Astrocyte of the hippocampus (primary cell): ENCODE data around the gene LAYN.

Experiments used
- DNase-seq: peaks from one replicate; pipeline ENCODE4 v3.0.0; 2011; ENCODE audit warnings: low read depth, low spot score

LAYN gene, protein sequence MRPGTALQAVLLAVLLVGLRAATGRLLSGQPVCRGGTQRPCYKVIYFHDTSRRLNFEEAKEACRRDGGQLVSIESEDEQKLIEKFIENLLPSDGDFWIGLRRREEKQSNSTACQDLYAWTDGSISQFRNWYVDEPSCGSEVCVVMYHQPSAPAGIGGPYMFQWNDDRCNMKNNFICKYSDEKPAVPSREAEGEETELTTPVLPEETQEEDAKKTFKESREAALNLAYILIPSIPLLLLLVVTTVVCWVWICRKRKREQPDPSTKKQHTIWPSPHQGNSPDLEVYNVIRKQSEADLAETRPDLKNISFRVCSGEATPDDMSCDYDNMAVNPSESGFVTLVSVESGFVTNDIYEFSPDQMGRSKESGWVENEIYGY

DNA sequence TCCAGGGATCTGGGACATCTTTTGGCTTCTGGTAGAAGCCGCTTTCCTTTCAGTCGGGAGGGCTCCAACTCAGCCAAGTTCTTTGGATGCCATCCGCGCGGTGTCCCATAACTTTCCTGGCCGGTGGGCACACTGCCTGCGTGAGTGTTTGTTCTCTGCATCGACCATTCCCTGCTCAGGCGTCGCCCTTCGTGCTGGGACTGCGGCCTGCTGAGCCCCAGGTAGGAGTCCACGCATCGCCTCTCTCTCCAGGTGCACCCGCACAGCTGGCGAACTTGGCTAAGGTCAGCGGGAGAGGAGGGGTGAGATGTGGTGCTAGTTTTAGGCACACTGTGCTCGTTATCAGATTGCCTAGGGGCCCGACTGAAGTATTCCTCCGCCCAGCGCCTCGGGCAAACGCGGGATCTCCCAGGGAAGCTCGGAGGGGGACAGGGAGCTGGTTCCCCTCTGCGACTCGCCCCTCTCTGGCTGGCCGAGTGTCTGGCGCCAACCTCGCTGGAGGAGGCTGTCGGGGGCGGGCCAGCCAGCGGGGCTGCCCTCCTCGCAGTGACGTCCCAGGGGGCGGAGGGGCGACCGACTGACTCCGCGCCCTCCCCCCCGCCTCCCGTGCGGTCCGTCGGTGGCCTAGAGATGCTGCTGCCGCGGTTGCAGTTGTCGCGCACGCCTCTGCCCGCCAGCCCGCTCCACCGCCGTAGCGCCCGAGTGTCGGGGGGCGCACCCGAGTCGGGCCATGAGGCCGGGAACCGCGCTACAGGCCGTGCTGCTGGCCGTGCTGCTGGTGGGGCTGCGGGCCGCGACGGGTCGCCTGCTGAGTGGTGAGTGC, at the start of gene LAYN:
LAYN (plus strand) TSS at position 607 of the 823 bp plus-strand sequence; CDS start at position 731, 124 bp downstream.
- DNase-seq, result peak; percentile 91

DNA sequence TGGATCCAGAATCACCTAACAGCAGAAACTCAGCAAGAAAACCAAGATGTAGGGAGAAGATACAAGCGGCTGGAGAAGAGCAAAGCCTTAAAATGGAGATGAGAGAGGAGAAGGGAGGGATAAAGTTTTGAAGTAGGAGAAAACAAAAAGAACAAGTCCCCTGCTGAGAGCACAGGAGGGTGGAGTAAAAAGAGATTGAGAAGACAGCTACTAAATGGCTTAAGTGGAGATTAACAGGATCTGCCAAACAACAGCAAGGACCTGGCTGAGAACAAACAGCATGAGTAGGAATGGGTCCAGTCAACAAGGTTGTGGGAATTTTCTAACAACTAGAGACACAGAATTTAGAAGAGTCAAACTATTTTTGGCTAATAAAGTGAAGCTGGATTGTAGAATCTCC, 46.5 kb upstream of the LAYN start:
- DNase-seq, result no peak

DNA sequence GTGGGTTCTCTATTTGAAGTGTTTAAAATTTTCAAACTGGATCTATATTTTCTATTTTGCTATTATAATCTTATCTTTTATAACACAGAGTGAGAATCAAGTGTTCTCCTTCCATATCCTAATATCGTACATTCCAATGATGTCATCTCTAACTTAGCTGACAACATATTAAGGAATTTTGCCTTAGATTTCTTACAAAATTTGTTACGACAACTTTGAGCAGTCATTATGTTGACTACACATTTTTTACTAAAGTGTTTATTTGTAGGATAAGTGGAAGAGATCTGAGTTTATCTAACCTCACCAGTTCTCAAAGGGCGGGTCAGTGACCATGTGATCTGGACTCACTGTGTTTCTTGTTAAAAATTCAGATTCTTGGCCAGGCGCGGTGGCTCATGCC, 41.0 kb upstream of the LAYN start:
- no peak for DNase-seq

DNA sequence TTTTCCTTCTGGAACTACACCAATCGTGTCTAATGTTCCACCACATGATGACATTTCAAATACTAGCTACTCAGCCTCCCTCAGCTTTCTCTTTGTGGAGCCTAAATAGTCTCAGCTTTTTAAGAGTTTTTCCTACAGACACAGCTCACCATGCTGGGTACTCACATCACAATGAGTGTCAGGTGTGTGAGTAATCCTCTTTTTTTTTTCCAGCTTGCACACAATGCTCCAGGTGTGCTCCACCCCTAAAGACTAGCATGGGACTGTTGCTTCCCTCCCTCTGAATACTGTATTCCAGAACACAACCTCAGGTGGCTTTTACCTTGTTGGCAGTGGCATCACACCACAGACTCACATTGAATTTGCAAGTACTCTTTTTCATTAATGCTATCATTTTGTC, 40.0 kb upstream of the LAYN start:
- DNase-seq, result no peak

DNA sequence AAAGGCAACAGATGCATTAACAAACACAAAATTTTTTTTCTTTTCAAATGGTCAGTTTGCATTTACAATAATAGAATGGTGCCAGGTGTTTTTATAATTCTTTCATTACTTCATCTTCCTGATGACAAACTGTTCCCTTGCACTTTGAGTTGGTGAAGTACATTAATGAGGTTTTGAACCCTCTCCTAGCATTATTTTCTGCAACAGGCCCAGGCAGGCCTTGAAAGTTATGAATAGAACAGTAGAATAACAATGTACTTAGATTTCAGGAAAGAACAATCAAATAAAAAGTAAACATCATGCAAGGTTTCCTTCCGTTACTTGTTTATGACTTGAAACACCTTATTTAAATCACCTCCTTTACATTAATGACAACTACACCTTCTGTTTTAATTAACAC, 37.9 kb upstream of the LAYN start:
- no peak for DNase-seq

DNA sequence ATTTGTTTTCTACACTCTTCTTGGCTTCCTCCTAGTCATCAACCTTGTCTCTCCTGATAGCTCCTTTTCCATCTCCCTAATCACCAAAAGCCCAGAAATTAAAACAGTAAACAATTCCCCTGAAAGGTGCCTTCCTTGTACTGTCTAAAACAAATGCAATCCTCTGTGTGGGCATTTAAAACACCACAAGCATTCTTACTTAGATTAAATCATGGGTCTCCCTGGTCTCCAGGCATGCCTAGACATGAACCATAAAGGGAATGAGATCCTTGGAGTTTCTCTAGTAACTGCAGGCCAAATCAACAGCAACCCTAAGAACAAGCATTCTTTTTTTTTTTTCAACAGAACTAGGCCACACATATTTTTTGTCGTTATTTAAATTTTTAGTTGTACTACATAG, 30.2 kb upstream of the LAYN start:
- DNase-seq, result peak; percentile 33

DNA sequence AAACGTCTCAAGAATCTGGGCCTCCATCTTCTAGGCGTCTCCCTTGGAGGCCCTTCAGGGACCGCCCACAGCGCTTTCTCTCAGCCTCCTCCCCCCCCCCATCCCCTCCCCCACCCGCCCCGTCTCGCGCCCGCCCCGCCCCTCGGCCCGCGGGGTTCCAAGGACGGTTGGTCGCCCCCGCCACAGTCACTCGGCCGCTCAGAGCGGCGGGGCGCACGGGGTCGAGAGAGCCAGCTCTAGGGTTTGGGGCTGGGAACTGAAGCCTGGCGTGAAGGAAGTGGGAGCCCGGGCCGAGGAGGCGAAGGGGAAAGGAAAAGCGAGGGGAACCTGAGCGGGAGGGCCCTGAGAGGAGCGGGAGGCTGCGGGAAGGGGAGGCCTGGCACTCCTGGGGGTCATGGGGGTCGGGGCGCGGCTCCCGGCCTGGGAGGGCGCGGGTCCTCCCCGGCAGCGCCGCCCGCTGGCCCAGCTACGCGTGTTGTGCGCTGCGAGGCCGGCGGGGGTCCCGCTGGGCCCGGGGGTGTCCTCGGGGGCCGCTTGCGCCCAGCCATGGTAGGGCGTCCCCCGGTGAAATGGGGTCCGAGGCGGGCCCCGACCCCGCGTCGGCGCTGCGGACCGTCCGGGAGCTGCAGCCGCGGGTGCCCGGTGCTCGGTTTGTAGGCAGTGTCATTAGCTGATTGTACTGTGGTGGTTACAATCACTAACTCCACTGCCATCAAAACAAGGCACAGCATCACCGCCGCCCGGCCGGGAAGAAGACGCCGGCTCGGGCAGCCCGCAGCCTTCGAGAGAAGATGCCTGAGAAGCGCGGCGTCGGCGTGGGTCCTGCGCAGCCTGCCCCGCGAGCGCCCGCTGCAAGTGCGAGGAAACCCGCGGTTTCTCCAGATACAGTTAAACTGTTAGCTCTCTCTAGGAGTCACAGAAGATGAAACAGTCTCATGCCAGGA, 28.0 kb upstream of the LAYN start, which contains the start of gene BTG4:
BTG4 (minus strand) TSS at position 91 of the 944 bp plus-strand sequence. CDS start 13,610 bp downstream, outside the sequence.
- peak; percentile 50 for DNase-seq

DNA sequence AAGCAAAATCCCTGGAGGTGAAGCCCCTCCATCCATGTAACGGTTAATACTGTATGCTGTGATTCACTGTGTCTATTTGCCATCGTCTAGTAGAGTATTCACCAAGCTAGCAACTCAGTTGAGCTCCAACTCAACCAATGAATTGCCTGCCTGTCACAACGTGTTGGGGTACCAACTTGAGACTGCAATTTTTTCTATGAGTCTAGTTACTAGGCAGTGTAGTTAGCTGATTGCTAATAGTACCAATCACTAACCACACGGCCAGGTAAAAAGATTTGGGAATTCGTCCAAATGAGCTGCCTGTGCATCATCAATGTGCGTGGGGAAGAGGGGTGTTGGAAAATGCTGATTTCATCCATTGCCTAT, 27.3 kb upstream of the LAYN start:
- DNase-seq, result no peak

DNA sequence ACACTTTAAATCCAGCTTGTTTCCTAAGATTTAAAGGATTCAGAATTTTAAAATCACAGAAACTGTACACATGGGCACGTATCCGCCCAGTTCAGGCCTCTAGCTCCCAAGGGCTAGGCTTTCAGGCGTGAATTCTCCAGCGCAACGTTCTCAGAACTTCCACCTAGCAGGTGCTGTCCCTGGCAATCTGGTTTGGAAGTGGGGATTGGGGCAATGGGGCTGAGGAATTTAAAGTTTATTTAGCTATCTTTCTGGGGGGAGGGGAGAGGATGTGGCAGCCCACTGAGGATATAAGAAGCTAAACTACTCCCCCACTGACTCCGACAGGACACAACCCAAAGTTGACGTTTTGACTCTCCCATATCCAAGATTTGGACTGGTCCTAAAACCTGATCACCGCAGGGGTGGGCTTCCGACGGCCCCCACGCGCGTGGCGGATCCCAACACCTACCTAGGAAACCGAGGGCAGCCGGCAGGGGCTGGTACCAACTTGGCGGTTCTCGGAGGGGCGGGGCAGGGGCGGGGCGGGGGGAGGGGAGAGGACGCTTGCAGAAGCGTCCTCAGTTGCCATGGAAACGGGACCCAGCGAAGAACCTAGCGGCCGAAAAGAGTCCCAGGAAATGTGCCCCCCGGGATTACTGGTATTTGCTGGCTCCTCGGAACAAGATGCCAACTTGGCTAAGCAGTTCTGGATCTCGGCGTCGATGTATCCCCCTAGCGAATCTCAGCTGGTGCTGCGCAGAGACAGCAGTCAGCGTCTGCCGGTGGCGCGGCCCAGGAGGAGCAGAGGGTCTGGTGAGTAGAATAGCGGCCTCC, 26.1 kb upstream of the LAYN start, which contains the start of gene HOATZ:
HOATZ (plus strand) TSS at position 563 of the 816 bp plus-strand sequence; CDS start at position 570, 7 bp downstream.
- peak; percentile 65 for DNase-seq

DNA sequence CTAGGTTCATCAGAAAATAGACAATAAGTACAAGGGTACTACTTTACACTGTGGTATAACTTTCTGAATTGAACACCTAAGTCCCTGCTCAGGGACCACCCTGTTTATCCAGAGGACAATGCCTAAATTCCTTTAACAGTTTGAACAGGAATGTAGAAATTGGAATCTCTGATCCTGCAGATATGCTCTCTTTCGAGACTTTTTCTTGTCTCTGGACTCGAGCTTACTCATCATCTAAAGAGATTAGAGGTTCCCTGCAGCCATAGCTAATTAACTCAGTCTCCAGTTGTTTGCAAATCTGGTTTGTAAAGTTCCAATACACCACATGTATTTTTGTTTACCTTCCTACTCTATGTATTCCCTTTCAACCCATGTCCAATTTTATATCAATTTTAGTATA, 24.9 kb upstream of the LAYN start:
- DNase-seq, result no peak

DNA sequence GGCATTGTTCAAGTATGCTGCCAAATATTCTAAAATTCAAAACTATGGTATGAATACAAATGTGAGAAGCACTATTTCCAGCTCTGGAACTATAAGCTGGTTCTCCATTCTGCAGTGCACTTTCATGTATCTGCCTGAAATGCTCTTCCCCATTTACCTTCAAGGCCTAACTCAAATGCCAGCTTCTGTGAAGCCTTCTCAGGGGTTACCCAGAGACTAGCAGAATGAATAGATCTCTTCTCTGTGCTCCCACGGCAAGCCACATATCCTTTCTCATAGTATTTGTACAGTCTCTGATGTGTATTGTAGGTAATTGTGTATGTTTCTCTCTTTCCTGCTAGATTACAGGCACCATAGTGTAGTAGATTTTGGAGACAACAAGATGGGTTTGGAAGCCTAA, 21.9 kb upstream of the LAYN start:
- no peak for DNase-seq

DNA sequence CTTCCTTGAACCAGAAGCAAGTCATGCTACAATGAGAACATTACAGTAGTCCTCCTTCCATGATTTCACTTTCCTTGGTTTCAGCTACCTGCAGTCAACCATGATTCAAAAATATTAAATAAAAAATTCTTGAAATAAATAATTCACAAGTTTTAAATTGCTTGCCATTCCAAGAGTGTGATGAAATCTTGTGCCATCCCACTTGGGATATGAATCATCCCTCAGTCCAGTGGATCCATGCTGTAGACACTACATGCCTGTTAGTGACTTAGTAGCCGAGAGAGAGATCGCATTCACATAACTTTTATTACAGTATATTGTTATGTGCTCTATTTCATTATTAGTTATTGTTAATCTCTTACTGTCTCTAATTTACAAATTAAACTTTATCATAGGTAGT, 20.0 kb upstream of the LAYN start:
- DNase-seq, result no peak

DNA sequence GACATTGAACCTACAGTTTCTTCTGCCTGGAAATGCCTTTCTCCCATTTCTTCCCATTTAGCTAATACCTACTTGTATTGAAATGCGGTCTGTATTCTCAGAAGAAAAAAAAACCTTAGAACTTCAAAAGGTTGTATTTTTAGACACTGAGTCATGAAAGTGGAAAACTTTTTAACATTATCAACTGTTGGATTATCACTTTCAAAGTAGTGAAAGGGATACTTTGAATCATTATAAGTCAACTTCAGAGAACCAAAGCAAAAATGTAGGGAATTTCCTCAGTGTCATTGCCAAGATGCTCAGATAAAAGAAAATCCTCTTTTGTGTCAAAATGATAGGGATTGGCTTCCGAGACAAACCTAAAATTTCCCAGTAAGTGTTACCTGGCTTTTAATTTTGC, 19.4 kb upstream of the LAYN start:
- DNase-seq, result peak; percentile 54

DNA sequence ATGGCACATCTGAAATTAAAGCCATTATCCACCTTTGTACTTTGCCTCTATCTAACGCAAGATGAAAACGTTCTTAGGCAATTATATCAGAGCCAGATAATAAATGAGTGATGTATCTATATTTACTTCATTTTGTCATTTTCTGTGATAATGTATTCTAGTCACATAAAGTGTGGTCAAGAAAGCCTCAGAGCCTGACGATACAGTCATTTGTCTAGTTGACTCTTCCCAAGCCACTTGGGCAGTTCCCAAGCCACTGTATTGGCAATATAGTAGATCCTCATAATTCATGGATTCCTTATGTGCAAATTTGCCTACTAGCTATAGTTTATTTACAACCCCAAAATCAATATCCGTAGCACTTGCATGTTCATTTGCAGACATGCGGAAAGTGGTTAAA, 18.1 kb upstream of the LAYN start:
- no peak for DNase-seq

DNA sequence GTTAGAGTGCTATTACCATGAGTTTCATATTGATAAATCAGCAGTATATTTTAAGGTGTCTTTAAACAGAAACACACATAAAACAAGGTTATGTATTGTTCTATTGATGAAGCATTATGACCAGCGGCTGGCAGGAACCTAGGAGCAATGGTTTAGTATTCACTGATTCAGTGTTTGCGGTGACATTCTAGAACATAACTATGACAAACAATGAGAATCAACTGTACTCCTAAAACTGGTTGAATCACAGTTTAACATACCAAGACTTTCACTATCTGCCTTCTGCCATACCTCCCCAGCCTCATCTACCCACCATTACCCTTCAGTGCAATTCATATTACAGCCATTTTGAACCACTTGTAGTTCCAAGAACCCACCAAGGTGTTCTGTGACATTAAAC, 17.2 kb upstream of the LAYN start:
- DNase-seq, result no peak

DNA sequence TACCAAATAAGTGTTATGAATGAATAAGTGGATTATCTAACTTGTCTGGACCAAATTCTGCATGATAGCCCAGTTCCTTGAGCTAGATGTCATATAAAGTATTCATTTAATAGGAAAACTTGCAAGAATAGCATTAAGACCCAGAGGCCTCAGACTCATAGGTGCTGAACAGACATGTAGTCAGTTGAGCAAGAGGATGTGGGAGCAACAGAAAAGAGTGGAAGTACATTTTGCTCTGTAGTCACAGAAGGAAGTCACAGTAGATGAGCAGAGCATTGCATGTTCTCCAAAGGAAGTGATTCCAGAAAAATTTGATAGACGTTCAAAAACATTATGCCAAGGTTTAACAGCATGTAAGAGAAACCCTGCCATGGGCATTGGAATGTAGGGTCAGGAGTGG, 16.5 kb upstream of the LAYN start:
- DNase-seq, result no peak

DNA sequence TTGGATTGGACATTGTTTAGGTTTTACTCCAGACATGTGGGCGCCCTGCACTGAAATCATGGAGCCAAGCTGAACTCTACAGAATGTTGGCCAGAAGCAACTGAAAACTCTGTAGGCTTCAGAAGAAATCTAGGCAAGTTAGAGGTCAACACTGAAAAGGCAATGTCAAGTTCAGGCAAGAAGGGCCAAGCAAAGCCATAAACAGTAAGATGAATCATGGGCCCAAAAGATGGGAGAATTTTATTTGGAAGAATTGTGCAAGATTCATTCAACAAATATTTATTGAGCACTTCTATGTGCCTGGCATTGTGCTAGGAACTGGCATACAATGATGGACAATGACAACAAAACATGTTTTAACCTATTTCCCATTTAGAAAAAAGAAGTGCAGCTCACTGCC, 15.1 kb upstream of the LAYN start:
- DNase-seq, result no peak

DNA sequence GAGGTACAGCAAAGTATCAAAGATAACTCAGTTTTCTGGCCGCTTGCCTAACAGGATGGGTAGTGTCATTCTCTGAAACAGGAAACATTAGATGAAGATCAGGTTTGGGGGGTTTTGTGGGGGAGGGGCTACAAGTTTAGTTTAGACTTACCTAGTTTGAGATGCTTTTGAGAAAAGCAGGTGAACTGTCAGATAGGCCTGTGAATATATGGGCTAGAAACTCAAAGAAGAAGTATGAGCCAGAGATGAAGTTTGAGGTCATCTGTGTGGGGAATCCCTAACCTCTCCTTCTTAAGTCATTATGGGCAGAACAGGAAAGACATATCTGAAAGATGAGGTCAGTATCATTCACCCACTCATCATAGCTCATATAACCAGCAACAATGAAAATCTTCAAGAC, 14.0 kb upstream of the LAYN start:
- peak; percentile 46 for DNase-seq

DNA sequence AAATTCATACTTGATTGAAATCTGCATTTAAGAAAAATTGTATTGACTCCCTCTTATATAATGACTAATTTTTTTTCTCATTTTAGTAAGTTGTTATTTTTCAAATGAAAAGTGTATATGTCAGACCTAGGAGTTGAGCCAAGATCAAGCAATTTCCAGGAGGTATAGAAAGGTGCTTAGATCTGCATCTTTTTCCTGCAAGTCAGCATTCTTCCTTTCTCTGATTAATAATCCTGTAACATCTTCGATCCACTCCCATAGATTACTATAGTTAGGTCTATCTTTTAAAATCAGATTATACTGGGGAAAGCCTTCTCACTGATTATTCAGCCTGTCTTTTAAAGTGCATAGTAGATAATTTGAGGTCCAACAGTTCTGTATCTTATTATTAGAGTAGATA, 13.2 kb upstream of the LAYN start:
- no peak for DNase-seq

DNA sequence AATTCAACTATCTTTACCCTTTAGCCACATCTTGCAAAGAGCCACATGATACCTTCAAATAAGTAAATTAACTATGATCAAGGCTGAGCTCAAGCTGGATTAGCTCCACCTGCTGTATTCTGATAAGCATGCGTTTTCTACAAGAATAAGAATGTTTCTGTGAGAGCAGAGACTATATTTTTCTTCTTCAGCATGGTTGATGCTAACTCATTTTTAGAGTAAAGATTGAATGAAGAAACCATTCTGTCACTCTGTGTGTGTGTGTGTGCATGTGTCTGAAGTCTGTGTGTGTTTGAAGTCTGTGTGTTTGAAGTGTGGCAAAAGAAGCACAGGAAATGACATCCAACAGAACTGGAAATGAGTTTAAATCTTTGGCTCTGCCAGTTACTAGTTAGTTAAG, 12.0 kb upstream of the LAYN start:
- DNase-seq, result no peak

DNA sequence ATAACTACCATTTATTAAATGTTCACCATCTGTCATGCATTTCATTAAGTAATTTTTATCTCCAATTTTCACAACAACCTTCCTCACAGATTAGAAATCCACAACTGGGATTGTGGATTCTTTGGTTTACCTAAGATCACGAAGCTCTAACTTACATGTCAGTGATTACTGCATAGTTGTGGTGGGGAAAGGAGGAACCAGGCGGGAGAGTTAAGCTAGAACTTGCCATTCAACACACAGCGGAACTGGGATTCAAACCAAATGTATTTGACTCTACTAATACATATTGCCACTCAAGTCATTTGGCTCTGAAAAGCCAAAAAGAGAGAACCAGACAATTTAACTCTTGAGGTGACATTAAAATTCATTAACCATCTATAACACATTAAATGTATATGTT, 10.4 kb upstream of the LAYN start:
- DNase-seq, result peak; percentile 70
